HG03175 (cell line): Measurements from ENCODE around the gene ICAM1.
"Not testable (repeated sequence)": the region's sequence is repeated elsewhere in the genome, so short reads cannot be mapped to it uniquely, and the experiment has no call there.

Source experiments
- ATAC-seq: cut with Tn5 transposase; IDR thresholded peaks from one replicate; pipeline ENCODE4 v1.9.1; 2021; ENCODE audit warnings: mild to moderate bottlenecking, moderate library complexity; ENCODE audit not compliant: unreplicated experiment

The ICAM1 gene

DNA sequence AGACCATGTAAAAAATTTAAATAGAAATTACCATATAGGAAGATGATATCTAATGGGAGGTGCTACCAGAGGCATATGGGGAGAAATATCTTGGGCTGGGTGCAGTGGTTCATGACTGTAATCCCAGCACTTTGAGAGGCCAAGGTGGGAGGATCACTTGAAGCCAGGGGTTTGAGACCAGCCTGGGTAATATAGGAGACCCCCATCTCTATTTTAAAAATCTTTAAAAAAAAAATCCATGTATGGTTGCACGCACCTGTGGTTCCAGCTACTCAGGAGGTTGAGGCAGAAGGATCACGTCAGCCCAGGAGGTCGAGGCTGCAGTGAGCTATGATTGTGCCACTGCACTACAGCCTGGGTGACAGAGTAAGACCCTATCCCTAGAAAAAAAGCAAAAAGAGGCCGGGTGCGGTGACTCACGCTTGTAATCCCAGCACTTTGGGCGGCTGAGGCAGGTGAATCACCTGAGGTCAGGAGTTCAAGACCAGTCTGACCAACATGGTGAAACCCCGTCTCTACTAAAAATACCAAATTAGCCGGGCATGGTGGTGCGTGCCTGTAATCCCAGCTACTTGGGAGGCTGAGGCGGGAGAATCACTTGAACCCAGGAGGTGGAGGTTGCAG, 29.0 kb upstream of the ICAM1 start:
- ATAC-seq = not testable (repeated sequence)

DNA sequence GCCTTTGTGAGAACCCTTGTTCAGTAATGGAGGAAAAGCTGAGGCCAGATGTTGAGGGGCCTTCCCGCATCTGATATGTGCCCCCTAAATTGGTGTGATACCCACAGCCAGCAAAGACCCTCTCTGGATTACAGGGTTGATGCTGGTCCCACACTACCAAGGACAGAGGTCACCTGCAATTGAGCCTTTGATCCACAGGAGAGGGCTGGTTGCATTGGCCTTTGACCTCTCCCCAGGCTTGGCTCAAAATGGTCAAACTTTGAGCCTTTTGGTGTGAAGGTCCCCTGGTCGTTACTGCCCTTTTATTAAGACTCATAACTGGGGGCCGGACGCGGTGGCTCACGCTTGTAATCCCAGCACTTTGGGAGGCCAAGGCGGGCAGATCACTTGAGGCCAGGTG, 27.3 kb upstream of the ICAM1 start:
- no peak for ATAC-seq

DNA sequence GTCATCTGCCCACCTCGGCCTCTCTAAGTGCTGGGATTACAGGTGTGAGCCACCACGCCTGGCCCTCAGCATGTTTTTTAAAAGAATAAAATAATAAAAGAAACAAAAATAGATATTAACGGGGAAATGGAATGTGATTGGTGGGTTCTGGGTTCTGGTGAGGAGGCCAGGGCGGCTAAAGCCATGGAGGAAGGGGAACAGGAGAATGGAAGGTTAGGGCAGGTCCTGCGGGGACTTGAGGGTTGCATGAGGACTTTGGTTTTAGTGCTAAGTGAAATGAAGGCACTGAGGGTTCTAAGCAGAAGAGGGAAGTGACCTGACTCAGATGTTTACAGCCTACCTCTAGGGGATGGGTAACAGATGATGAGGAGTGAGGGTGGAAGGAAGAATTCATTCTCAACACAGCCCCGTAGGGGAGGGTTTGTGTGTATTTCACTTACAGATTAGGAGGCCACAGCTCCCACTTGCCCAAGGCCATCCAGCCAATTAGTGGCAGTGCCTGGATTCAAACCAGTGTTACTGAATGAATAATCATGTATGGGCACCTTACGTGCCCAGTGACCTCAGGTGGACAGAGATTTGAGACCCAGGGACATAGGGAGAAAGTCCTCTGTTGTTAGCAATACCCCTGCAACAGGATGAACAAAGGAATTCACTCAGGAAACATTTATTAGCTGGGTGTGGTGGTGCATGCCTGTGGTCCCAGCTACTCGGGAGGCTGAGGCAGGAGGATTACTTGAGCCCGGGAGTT, 25.6 kb upstream of the ICAM1 start:
- ATAC-seq = no peak

DNA sequence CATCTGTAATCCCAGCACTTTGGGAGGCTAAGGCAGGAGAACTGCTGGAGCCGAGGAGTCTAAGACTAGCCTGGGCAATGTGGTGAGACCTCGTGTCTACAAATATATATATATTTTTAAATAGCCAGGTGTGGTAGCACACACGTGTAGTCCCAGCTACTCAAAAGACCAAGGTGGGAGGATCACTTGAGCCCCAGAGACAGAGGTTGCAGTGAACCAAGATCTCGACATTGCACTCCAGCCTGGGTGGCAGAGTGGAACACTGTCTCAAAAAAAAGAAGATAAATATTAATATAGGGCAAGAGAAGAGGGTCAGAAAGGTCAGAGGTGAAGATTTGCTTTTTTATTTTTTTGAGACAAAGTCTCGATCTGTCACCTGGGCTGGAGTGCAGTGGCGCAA, 24.4 kb upstream of the ICAM1 start:
- no peak for ATAC-seq

DNA sequence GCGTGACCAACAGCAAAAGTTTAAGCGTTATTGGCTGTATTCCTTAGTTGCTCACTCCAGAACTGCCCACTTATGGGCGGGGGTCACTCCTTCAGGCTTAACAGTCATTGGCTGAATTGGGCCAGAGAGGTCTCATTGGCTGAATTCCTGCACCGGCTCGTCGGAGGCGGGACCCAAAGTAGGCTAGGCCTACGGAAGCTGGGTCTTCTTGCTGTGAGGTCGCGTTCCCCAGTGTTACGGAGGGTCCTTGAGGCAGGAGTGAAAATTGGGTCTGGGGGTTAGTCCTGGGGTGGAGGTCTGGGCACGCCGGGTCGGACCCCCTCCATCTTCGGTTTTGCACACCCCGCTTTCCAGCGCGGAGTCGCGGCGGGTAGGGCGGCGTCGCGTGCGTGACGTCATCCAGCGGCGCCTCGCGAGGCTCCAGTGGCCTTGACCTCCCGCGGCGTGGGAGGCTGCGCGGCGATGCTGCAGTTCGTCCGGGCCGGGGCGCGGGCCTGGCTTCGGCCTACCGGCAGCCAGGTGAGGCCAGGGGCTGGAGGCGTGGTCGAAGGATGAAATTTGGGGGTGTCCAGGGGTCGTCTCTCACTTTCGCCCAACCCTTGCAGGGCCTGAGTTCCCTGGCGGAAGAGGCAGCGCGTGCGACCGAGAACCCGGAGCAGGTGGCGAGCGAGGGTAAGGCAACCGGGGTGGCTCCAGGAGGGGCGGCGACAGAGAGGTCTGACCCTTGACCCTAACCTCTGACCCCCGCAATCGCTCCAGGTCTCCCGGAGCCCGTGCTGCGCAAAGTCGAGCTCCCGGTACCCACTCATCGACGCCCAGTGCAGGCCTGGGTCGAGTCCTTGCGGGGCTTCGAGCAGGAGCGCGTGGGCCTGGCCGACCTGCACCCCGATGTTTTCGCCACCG, 18.9 kb upstream of the ICAM1 start, which contains the start of gene MRPL4:
Gene MRPL4 (plus strand): TSS at position 423 of the 903 bp plus-strand sequence. CDS start 40 bp downstream, at position 463.
- peak; percentile 87 for ATAC-seq

DNA sequence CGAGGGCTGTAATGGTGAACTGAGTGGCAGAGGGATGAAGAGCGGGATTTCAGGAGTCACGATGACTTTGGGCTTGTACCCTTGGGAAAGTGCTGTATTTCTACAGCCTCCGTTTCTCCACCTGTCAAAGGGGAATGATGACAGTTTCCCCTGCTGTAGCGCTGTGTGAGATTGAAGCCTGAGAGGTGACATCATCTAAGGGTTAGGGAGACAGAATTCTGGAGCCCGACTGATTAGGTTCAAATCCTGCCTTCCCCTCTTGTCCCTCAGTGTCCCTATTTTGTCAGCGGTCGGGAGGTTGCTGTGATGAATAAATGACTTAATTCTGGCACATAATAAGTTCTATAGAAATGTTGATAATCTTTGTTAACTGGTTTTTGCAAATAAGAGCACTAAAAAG, 18.2 kb upstream of the ICAM1 start:
- no peak for ATAC-seq

DNA sequence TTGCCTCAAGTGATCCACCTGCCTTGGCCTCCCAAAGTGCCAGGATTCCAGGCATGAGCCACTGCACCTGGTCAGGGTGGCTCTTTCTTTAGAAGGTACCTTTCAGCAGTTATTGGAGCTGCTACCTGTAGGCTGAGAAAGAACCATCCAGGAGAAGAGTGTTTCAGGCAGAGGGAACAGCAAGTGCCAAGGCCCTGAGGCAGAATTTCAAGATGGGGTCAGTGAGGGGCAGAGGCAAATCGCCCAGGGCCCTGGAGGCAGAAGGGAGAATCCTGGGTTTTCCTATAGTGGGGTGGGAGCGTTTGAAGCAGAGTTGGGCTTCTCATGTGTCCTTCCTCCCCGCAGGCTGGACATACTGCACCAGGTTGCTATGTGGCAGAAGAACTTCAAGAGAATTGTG, 16.7 kb upstream of the ICAM1 start:
- no peak for ATAC-seq

DNA sequence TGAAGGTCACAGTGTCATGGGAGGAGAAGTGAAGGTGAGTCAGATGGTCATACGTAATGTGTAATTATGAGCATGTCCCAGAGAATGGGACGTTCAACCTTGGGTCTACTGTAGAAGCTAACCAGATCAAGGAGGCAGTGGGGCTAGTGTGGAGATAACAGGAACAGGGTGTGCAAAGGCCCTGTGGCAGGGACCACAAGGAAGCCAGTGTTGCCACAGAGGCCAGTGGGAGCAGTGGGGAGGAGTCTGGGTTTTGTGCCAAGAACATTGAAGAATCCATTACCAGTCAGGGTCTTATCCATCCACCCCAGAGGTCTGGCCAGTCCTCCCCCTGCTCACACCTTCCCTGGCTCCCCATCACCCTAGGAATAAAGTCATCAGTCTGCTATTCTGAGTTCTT, 15.6 kb upstream of the ICAM1 start:
- no peak for ATAC-seq

DNA sequence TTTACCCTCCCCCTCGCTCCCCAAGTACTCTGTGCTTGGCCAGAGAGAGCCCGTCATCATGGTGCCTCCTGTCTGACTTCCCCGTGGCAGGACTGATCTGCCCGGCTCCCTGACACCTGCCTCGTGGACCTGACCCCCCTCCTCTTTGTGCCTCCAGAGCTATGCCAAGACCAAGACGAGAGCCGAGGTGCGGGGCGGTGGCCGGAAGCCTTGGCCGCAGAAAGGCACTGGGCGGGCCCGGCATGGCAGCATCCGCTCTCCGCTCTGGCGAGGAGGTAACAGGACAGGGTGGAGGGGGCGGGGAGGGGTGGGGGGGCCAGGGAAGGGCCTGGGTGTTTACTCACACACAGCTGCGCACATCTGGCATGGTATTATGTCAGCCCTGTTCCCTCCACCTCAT, 14.4 kb upstream of the ICAM1 start:
- ATAC-seq = no peak

DNA sequence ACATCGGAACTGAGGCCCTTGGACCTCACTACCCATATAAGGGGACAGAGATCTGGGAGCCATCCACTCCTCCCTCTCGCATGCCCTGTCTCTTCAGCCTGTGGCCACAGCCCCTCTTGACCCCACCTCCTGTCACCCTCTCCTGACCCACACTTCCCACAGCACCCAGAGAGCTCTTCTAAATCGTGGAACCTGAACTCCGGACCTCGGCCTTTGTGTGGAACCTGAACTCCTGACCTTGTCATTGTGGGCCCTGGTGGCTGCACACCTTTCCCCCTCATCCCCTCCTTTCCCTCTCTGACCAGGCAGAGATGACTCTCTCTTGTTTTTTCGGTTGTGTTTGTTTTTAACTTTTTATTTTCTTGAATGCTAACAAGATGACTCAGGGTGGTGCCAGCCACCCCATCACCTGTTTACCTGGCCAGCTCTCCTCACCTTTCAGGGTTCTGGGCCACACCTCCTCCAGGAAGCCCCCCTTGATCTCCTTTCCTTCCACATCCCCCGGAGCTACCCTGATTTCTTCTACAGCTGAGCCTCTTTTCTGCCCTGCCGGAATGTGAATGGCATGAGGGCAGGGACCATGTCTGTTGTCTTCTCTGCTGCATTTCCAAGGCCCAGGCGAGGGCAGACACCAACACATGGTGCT, 13.8 kb upstream of the ICAM1 start:
- no peak for ATAC-seq

DNA sequence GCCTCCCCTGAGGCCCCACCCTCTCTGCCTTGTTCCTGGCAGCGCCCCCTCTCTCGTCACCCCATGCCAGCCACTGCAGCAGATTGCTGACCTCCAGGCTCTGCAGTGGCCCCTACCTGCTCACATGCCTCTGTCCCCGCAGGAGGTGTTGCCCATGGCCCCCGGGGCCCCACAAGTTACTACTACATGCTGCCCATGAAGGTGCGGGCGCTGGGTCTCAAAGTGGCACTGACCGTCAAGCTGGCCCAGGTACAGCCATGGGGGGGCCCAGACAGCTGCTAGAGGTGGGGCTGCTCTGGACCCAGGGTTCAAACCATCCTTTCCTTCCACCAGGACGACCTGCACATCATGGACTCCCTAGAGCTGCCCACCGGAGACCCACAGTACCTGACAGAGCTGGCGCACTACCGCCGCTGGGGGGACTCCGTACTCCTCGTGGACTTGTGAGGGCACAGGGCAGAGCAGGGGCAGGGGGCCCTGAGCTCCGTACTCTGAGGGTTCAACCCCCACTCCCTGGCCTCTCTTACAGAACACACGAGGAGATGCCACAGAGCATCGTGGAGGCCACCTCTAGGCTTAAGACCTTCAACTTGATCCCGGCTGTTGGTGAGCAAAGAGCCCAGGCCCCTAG, 12.7 kb upstream of the ICAM1 start:
- ATAC-seq = no peak

DNA sequence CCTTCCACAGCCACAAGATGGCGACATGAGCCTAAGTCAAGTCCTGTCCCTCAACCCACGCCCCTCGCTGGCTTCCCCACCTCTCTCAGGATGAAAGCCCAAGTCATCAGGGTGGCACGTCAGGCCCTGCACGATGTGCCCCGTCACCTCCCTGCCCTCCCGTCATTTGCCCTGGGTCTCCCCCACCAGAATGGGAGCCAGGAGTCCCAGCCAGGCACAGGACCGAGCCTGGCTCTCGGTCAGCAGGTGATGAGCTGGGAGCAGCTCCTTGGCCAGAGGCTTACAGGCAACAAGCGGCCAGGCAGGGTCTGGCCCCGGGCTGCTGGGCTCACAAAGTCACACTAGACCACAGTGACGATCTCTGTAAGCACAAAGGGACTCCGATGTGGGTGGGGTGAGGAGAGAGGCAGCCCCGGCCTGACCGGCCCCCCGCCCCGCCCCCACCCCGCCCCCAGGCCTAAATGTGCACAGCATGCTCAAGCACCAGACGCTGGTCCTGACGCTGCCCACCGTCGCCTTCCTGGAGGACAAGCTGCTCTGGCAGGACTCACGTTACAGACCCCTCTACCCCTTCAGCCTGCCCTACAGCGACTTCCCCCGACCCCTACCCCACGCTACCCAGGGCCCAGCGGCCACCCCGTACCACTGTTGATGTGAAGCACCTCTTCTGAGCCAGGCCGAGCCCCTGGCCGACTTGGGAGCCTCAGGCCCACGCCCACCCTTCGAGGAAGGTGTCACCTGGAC, 11.6 kb upstream of the ICAM1 start:
- ATAC-seq = no peak

DNA sequence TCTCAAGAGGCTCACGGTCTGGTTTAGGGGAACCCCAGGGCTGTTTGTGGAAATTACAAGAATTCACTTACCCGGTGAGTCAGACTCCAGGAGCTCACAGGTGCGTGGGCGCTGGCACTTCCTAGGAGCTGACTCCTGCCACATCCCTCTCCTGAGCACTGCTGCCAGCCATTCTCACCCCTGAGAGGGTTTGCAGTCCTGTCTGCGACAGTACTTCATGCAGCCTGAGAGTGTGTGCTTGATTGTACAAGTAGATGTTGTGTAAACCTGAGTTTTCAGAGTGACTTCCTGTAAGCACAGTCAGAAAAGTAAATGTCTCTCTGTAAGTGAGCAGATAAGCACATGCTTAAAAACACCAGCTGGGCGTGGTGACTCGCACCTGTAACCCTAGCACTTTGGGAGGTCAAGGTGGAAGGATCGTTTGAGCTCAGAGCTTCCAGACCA, 10.8 kb upstream of the ICAM1 start:
- ATAC-seq = no peak

DNA sequence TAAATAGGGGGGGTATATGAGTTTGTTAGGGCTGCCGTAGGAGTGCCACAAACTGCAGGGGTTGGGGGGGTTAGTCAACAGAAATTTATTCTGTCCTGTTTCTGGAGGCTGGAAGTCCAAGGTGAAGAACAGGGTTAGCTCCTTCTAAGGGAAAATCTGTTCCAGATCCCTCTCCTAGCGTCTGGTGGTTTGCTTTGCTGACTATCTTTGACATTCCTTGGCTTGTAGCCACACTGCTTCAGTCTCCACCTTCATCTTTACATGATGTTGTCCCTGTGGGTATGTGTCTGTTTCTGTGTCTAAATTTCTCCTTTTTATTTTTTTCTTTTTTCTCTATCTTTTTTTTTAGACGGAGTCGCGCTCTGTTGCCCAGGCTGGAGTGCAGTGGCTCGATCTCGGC, 8.1 kb upstream of the ICAM1 start:
- no peak for ATAC-seq

DNA sequence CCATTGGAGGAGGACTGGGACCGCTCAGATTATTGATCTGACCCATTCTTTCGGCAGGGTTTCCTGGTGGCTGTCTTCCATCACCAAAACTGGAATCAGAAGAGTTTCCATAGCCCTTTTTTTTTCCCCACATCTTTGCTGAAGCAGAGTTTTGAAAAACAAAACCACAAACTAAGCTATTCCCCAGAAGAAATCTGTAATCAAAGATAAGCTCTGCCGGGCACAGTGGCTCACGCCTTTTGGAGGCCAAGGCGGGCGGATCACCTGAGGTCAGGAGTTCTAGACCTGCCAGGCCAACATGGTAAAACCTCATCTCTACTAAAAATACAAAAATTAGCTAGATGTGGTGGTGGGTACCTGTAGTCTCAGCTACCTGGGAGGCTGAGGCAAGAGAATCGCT, 4.2 kb upstream of the ICAM1 start:
- ATAC-seq = no peak

DNA sequence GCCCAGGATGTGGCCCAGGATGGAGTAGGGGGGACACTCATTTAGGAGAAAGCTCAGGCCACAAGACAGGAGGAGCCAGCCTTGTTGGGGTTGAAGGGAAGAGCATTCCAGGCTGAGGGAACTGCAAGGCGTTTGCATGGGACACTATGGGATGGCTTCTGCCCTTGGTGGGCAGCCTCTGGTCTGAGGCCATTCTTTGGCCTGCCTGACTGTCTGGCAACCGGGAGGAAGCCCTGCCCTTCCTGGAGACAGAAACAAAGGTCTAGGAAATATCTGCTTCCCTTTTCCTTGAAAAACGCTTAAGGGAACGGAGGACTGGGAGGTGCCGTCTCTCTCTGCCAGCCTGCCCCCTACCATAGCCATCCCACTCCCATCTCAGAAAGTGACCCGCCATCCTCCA, 2.8 kb upstream of the ICAM1 start:
- ATAC-seq = no peak

DNA sequence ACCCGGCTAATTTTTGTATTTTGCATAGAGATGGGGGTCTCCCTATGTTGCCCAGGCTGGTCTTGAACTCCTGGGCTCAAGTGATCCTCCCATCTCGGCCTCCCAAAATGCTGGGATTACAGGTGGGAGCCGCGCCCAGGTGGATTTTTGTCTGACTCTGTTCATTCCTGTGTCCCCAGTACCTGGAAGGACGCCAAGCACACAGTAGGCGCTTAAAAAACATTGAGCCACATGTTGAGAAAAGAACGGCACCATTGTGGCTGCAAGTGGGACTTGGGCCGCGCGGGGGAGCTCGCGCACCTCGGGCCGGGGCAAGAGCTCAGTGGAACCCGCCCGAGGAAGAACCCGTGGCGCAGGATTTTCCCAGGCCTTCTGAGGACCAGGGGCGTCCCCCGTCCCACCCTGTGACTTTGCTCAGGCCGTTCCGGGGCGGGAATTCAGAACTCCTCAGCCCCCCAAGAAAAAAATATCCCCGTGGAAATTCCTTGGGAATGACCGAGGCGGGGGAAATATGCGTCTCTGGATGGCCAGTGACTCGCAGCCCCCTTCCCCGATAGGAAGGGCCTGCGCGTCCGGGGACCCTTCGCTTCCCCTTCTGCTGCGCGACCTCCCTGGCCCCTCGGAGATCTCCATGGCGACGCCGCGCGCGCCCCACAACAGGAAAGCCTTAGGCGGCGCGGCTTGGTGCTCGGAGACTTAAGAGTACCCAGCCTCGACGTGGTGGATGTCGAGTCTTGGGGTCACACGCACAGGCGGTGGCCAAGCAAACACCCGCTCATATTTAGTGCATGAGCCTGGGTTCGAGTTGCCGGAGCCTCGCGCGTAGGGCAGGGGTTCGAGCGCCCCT, 1.4 kb upstream of the ICAM1 start:
- no peak for ATAC-seq

DNA sequence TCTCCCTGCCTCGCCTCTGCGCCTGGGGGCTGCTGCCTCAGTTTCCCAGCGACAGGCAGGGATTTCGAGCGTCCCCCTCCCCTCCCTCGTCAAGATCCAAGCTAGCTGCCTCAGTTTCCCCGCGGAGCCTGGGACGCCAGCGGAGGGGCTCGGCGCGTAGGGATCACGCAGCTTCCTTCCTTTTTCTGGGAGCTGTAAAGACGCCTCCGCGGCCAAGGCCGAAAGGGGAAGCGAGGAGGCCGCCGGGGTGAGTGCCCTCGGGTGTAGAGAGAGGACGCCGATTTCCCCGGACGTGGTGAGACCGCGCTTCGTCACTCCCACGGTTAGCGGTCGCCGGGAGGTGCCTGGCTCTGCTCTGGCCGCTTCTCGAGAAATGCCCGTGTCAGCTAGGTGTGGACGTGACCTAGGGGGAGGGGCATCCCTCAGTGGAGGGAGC, 722 bp upstream of the ICAM1 start:
- ATAC-seq = peak; percentile 57

DNA sequence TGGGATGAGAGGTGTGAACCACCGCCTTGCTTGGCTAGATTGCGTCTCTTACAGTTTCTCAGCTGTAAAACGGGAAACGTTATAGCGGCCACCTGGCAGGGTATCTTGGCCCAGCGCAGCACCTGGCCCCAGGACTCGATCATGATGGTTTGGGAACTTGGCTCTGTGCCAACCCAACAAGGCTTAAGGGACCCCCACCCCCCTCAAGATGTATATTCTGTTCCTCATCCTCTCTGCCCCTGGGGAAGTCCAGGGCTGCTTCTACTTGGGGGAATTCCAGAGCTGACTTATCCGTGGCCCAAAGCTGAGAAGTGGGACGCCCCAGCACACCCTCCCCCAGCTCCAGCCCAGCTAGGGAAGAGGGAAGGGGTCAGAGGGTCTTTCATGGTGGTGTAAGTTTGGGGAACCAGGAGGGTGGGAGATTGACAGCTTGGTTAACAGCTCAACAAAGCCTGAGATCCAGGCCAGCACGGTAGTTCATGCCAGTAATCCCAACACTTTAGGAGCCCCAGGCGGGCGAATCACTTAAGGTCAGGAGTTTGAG, 695 bp downstream of the ICAM1 start:
- ATAC-seq = no peak
